Right renal pelvis (tissue), 4 donors: Measurements from ENCODE around the gene NPTX1. TPM values are rescaled to one million over a fixed set of nuclear protein-coding genes. Genes with fewer than 3 reads are reported as not detected.

Experiments
- DNase-seq, 4 donors: peaks; one replicate each; pipeline ENCODE4 v3.0.0-alpha.2; 2013; ENCODE audit warnings: low read depth in 4 of 4, low spot score in 3 of 4, missing footprints in 1 of 4
- polyA plus RNA-seq, 4 donors: library from polyadenylated mRNA; unstranded; fragments of 120-200 nt; gene quantifications; one replicate each; pipeline ENCODE4 v1.2.1, GENCODE V29; 2013; ENCODE audit not compliant: insufficient read length in 4 of 4

The NPTX1 gene
- polyA plus RNA-seq, 4 donors: 0.75 to 1.4 (median 1.4) TPM

DNA sequence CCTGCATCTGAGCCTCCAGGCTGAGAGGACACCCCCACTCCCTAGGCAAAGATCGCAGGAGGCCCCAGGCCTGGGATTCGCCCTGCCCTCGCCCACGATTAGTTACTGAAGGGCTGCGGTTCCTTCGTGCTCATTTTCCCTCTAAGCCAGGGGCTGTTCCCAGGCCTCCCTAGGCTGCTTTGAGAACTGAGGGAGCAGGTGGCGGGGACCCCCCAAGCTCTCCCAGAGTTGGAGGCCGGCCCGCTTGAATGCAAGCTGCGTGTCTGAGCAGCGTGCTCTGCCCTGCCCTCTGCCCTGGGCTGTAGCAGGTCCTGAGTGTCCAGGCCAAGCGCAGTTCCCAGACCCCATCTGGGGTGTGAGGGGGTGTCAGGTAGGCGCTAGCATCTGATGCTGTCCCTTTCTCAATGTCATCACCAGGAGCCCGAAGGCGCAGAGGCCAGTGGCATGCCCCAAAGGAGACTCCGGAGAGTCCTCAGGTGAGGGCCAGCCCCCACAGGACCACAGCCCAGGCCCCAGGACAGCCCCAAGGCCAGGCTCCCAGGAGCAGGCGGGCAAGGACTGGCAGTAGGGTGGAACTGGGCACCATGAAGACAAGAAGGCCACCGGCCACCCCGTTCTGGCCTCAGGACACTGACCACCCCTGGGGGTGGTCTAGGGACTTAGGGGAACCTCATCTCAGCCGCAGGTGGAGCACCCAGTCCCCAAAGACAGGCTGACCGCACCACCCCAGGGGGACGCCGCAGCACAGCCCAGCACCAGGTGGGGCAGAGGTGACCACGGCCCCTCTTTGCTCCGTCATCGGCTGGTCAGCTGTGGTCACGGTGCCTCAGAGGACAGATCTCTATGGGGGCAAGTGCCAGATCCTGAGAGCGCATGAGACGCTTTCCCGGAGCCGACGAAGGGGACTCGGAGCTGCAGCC lies 46.8 kb downstream of the NPTX1 start:
- no peak for DNase-seq

GRCh38 chr17:80428796-80429195 lies 47.6 kb downstream of the NPTX1 start:
- DNase-seq: no peak

- DNase-seq: no peak
Measured at GRCh38 chr17:80428363-80428762, 48.0 kb downstream of the NPTX1 start.

- DNase-seq: no peak
Measured at GRCh38 chr17:80427366-80428282, 48.8 kb downstream of the NPTX1 start.

- DNase-seq: peak; percentile 31 to 59 (median 45)
Measured at GRCh38 chr17:80426671-80427326, 49.6 kb downstream of the NPTX1 start.

- no peak for DNase-seq
Measured at GRCh38 chr17:80425835-80426426, 50.5 kb downstream of the NPTX1 start.

DNA sequence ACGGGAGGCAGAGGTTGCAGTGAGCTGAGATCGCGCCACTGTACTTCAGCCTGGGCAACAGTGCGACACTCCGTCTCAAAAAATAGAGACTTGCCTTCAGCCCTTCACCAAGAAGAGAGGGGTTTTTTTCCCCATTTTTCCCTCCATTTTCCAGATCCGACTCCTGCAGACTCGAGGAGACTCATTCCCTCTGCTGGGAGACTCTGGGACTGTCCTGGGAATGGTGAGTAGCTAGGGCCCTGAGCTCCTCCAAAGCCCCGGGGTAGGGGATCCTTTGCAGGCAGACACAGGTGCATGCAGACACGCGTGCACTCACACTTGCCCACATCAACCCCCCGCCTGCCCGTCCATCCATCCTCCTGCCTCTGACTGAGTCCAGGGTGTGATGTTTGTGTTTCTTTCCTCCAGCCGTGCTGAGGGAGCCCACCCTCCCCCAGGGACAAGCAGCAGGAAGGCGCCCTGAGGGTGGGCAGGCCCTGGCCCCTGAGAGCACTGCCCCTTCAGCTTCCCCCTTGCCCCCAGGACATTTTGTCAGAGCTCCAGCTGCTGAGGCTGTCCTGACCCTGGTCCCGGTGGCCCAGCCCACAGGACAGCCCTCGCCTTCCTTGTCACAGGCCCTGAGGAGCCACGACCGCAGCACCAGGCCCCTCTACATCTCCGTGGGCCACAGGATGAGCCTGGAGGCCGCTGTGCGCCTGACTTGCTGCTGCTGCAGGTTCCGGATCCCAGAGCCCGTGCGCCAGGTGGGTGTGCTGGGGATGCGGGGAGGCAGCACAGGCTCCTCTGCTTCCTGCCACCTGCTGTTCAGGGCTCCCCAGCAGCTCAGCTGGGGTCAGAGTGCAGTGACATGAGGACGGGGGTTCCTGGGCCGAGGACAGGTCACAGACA lies 51.3 kb downstream of the NPTX1 start:
- no peak for DNase-seq

- DNase-seq: no peak
Measured at GRCh38 chr17:80424261-80424660, 52.1 kb downstream of the NPTX1 start.

DNA sequence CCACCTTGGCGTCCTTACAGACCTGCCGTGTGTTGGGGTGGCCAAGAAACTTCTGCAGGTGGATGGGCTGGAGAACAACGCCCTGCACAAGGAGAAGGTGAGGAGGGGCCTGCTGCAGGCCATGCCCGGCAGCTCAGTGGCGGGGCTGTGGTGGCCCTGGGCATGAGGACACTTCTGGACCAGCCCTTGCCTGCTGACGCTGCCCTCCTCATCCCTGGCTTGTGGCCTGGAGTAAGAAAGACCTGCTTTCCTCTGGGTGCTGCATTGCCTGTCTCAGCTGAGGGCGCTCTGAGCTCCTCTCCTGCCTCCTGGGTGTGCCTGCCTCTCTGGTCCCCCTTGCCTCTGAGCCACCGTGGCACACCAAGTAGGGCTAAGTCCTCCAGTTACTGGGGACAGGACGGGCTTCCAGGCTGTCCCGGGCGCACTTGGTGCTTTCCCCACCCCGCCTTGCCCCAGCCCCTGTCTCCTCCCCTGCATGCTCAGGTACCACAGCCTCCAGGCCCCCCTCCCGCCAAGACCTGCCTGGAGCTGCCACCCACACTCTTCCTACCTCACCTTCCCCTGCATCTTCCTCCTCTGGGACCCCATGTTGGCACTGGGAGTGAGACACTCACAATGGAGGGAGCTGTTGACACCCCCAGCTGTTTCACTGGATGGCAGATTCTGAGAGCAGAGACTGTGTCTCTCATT lies 52.7 kb downstream of the NPTX1 start:
- no peak for DNase-seq

GRCh38 chr17:80422981-80423380 lies 53.4 kb downstream of the NPTX1 start:
- DNase-seq: no peak

DNA sequence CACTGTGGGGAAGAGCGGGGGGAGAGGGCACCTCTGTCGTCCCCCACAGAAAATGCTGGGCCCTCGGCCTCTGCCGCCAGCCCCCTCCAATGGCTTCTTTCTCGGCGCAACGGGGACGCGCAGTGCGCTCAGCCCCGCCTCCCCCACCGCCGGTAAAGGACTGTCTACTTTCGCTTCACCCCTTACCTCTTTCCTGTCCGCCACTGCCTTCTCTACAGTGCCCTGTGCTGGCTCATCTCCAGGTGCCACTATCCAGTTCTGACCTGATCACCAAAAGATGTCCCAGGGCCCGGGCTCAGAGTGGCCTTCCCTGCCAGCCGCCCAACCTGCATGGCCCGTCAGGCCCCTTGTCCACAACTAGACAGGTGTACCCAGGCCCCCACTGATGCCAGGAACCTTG lies 54.1 kb downstream of the NPTX1 start:
- no peak for DNase-seq

- no peak for DNase-seq
Measured at GRCh38 chr17:80421381-80422090, 54.9 kb downstream of the NPTX1 start.

GRCh38 chr17:80419255-80419654 lies 57.2 kb downstream of the NPTX1 start:
- DNase-seq: no peak

- DNase-seq: no peak
Measured at GRCh38 chr17:80418589-80418988, 57.8 kb downstream of the NPTX1 start.
